ENCODE measurements around the gene DENND10.

- TF ChIP-seq CTCF (IDR thresholded peaks at IDR 0.05; ENCODE audit: low read depth, low read length, poor library complexity, severe bottlenecking), result no peak
- no peak for TF ChIP-seq EZH2phosphoT487 (IDR thresholded peaks at IDR 0.05; ENCODE audit: borderline replicate concordance, low read length)
These were observed 44.4 kb upstream of the DENND10 start for GRCh38 chr10:119059557-119059956.
